GM18499 (cell line): ENCODE data around the gene PAIP1.
A peak's percentile ranks its signal among the peaks of the same experiment; 100 is the strongest.
"Not testable (repeated sequence)": the region's sequence is repeated elsewhere in the genome, so short reads cannot be mapped to it uniquely, and the experiment has no call there.

Source experiments
- ATAC-seq: cut with Tn5 transposase; IDR thresholded peaks from one replicate; pipeline ENCODE4 v1.9.1; 2021; ENCODE audit warnings: moderate number of reproducible peaks; ENCODE audit not compliant: insufficient read depth, unreplicated experiment

PAIP1 gene, protein sequence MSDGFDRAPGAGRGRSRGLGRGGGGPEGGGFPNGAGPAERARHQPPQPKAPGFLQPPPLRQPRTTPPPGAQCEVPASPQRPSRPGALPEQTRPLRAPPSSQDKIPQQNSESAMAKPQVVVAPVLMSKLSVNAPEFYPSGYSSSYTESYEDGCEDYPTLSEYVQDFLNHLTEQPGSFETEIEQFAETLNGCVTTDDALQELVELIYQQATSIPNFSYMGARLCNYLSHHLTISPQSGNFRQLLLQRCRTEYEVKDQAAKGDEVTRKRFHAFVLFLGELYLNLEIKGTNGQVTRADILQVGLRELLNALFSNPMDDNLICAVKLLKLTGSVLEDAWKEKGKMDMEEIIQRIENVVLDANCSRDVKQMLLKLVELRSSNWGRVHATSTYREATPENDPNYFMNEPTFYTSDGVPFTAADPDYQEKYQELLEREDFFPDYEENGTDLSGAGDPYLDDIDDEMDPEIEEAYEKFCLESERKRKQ

DNA sequence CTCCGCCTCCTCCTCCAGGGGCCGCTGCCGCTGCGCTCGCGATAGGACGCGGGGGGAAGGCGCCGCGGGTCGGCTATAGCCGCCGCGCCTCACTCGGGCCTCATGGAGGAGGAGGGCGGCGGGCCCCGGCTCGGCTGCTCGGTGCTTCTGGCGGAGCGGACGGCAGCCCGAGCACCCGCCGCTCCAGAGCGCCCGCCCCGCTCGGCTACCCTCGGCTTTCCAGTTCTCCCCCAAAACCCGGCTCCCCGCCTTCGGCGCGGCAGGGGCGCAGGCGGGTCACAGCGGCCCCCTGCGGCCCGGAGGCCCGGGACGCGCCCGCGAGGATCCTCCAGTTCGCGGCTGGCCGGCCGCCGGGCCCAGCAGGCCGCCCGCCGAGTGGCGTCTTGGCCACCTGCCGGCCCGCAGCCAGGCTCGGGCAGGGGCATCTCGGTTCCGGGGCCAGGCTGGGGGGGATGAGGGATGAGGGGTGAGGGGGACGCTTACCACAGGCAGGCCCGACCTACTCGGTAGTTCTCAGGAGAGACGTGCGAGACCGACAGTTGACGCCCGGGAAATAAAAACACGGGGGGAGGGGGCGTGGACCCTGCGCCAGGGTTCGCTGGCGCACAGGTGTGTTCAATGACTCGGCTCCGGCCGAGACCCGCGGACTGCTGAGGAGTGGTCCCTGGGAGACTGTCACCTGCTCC is at the start of gene PAIP1:
Gene PAIP1, minus strand, starts transcription at position 221 of the 686 bp plus-strand sequence. CDS start 231 bp downstream, outside the sequence.
- ATAC-seq = peak; percentile 72

DNA sequence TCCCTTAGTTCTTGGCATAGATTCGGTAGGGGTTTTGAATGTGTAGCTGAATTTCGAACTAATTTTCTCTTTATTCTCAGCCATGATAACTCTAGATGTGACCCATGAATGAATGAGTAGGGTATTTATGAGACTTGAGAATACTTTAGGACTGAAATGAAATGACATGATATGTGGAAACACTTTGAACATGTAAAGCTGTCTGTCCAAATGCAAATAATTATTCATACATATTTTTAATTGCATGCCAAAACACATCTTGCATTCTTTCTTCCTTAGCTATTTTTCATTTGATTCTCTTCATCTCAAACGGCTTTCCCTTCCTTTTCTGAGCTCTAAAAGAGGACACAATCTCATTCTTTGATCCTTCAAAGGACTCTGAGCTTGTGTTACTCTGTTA is 49.5 kb upstream of the PAIP1 start:
- no peak for ATAC-seq

DNA sequence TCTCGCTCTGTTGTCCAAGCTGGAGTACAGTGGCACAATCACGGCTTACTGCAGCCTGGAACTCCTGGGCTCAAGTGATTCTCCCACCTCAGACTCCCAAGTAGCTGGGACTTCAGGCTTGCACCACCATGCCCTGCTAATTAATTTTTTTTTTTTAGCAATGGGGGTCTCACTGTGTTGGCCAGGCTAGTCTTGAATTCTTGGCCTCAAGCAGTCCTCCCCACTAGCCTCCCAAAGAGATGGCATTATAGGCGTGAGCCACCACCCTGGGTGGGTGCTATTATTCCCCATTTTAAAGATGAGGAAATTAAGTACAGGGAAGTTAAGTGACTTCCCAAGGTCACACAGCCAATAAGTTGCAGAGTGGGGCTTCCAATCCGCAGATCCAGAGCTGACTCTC is 47.8 kb upstream of the PAIP1 start:
- ATAC-seq = no peak

DNA sequence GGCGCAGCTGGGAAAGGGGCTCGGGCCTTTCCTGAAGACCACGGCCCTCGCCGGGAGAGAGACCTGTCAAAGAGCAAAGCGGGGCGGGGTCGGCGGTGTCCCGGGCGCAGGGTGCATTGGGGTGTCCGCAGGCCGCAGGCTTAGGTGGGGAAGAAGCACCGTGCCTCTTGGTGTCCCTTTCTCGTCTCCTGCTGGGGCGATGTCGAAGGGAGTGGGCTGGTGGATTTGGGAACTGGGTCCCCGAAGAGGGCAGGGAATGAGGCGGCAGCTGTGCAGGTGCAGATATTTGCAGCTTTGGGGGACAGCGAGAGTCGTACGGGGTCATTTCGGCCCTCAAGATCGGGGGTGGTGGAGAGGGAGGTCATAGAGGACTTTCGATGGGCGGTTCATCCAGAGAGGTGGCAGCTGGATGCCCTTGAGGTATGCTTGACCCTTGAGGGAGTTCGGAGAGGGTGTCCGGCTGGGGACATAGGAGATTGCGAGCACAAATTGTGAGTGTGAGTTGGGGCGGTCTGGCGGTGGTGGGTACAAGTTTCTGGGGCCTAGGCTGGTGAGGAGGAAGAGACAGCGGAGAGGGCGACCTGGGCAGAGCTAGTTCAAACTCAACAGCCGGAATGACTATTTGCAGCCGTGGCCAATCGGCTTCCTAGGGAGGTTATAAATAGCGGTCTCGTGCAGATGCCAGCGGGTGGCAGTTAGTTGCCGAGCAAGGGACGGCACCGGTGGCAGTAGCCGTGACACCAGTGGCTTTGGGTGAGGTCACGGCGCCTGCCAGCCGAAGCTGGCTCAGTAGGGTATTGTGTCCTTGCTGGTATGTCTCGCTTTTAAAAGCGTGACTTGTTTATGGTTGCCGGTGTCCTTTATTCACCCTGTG is 46.7 kb upstream of the PAIP1 start:
- ATAC-seq = peak; percentile 32

DNA sequence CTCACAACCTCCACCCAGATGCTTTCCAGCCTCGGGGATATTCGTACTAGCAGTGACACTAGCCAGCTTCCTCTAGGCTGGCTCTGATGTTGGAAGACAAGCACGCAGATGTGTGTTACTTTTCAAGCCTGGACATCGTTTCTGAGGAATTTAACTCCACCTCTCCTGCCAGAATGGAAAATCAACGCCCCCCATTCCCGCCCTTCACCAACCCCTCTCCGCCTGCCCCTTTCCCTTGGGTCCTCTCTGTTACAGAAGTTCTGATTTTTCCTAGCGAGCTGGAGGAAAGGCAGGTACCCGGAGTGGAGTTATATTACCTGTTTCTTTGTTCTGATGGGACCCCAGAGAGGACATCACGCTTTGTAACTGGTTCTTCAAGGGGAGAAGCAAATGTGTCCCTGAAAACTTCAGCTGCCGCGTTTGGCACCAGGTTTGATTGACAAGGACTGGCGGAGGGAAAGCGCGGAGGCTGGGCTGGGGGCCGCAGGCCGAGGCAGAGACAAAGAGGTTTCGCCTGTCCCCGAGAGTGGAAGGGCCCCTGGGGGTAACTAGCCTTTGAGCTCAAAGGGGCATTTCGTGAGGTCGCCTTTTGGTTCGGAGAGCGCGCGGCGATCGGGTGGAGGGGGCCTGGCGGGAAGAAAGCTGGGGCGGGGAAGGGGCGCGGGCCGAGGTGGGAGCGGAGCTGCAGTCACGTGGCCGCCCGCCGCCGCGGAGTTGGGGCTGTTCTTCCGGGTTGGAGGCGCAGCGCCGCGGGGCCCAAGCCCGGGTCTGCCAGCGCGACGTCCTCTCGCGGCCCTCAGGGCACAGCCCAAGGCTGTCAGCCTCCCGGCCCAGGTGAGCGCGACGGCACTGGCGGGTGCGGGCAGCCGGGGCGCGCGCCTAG is 45.8 kb upstream of the PAIP1 start, which contains the start of gene NNT:
Gene NNT, plus strand, starts transcription at position 720 of the 883 bp plus-strand sequence. CDS start 6,016 bp downstream, outside the sequence.
- peak; percentile 45 for ATAC-seq

DNA sequence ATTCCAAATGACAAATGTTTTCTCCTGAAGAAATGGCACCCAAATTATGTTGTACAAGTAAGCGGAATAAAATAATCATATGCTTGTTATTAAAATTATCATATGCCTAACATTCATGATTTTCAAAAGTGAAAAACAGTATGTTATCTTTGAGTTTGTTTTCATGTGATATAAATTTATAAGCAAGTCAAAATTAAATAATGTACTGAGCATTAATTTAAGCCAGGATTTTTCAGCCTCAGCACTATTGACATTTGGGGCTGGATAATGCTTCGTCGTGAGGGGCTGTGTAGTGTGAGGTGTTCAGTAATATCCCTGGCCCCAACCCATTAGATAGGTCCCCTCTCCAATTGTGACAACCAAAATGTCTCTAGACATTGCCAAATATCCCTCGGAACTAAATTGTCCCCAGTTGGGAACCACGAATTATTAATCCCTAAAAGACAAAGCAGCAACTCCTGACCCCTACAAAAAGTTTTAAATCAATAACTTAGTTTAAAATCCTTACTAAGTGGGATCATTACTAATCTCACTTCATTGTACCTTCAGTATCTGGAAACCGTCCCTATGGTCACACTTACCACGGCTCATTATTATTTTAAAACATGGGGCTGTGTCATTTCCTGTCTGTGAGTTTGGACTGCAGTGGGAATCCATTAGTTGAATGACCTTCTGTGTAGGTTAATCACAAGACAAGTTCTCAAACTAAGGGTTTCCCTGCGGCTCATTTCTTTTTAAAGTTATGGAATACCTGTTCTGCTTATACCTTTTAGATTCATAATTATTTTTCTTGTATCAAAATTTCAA is 44.8 kb upstream of the PAIP1 start:
- ATAC-seq = peak; percentile 35

DNA sequence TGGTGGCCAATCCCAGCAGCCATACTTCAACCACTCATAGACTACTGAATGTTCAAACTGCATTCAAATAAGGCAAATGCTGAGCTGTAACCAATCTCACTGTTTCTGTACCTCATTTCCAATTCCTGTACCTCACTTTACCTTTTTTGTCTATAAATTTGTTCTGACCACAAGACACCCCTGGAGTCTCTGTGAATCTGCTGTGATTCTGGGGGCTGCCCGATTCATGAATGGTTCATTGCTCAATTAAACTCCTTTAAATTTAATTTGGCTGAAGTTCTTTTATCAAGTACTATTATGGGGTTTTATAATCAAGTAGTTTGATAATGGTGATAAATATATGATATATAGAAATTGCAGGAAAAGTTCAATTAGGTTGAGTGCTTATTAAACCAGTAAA is 42.0 kb upstream of the PAIP1 start:
- ATAC-seq = not testable (repeated sequence)

DNA sequence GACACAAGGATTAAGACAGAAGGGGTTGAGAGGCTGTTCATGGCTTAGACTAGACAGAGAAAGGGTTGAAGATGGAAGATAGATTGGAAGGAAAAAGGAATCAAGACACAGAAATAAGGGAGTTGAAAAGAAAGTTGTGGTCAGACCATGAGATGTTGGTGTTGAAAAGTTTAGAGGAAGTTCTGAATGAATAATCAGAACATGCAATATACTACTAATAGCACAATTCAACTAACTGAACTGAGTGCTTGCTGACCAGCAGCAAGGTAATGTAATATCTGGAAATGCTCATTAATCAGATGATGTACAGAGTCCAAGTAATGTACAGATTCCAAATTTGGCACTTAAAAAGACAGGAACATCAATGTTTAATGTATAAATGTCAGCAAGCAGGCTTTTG is 35.5 kb upstream of the PAIP1 start:
- ATAC-seq = peak; percentile 48

DNA sequence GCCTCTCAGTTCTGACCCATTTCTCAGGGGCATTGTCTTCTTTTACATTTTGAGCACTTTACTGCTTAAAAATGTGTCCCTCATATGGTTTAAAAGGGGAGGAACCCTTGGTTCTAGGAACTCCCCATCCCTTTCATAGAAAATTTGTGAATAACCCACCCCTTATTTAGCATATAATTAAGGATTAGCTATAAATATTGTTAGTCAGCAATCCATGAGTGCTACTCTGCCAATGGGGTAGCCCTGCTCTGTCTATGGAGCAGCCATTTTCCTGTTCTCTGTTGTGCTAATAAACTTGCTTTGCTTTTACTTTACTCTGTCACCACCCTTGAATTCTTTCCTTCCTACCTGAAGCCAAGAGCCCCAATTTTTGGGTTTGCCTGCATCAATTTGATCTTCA is 33.8 kb upstream of the PAIP1 start:
- ATAC-seq = no peak

DNA sequence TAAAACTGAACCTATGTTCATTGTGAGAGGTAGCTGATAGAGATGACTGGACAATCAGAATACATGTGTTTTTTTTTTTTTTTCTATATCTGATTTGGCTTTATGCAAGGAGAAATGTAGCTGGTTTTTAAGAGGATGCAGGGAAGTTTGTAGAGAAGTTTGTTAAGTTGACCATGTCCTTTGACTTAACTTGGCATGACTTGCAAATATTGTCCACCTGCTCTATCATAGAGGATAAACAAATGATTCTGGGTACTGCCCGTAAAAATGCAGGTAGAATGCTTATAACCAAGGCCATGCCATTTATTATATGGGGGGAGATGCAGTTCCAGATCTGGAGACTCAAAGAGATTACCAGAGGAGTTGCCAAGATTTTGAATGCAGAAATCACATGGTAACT is 32.4 kb upstream of the PAIP1 start:
- no peak for ATAC-seq

DNA sequence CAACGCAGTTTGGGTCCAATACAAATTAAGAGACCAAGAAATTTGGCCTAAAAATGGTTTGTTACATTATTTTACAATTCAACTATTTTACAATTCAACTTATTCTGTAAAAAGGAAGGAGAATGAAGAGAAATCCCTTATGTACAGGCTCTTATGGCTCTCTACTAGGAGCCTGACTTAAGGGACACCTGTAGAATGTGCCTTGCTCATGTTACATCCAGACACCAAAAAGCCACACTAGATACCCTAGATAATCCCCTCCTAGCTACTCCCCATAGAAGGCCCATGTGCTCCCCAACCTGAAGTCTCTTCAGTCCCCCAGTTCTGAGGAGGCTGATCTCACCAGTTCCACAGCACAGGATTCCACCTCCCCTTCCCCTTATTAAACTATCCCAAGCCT is 32.0 kb upstream of the PAIP1 start:
- ATAC-seq = no peak

DNA sequence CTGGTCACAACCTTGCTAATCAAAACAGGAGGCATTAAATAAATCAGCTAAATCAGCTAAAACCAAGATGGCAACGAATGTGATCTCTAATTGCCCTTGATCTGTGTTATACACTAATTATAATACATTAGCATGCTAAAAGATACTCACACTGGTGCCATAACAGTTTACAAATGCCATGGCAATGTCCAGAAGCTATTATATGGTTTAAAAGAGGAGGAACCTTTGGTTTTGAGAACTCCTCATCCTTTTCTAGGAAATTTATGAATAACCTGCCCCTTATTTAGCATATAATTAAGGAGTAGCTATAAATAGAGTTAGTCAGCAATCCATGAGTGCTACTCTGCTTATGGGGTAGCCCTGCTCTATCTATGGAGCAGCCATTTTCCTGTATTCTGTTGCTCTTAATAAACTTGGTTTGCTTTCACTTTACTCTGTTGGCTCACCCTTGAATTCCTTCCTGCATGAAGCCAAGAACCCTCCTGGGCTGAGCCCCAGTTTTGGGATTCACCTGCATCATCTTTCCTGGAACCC is 27.4 kb upstream of the PAIP1 start:
- ATAC-seq = no peak

DNA sequence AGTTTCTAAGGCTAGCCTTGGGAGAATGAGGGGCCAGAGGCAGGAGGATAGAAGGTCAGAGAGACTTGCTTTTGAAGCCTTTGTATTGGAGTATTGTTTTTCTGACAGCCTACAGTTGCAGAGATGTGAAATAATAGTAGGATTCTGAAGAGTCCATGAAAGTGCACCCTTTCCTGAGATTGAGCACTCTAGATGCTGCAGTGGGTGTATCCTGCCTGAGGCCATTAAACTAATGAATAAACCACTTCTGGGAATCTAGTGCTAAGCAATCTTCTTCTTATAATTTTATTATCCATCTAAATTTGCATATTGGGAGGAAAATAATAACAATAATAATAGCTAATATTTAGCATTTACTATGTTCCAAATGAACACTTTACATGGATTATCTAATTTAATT is 26.8 kb upstream of the PAIP1 start:
- ATAC-seq = no peak

DNA sequence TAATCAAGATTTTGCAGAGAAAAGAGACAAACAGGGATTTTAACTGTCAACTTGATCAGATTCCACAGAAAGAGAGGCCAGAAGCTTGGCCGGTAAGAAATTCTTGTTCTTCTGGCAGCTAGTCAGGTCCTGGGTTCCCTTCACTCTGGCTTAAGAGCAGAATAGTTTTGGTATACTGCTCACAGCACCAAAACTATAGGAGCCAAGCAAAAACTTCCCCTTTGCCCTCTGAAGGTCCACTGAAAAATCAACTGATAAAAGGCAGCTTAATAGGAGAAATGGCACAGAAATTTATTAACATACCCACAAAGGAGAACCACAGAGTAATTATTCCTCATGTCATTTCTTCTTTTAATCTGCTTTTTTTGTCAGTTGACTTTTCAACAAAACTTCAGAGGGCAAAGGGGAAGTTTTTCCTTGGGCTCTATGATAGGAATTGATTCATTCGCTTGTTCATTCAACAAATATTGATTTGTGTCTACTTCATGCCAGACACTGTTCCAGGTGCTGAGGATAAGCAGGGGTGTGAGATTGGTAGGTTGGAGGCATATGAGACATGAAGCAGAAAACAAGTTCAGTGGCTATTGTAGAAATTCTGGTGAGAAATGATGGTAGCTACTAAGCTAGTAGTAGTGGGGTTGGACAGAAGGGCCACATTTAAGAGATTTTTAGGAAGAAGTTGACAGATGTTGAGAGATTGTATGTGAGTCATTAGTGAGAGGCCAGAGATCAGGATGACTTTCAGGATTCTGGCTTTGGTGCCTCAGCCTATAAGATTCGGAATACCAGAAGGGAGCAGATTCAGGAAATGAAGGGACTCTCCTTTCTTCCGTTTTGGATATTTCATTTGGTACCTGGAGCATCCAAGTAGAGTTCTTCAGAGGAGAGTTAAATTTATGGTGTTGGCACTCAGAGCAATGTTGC is 25.5 kb upstream of the PAIP1 start:
- no peak for ATAC-seq

DNA sequence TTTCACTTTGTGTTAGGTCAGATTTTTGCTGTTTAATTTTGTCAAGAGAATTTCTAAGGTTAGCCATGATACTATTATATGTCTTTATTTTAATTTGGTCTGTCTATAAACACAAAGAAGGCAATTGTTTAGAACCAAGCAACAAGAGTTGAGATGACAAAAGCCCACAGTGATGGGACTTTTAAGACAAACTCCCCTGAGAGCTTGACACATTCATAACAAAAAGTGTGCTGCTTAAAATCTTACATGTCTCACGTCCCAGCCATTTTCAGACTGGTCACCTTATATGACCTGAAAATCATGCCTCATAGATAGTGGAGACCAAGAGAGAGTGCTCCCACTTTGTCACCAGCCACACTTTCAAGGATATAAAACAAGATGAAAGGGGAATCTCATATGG is 24.5 kb upstream of the PAIP1 start:
- no peak for ATAC-seq

DNA sequence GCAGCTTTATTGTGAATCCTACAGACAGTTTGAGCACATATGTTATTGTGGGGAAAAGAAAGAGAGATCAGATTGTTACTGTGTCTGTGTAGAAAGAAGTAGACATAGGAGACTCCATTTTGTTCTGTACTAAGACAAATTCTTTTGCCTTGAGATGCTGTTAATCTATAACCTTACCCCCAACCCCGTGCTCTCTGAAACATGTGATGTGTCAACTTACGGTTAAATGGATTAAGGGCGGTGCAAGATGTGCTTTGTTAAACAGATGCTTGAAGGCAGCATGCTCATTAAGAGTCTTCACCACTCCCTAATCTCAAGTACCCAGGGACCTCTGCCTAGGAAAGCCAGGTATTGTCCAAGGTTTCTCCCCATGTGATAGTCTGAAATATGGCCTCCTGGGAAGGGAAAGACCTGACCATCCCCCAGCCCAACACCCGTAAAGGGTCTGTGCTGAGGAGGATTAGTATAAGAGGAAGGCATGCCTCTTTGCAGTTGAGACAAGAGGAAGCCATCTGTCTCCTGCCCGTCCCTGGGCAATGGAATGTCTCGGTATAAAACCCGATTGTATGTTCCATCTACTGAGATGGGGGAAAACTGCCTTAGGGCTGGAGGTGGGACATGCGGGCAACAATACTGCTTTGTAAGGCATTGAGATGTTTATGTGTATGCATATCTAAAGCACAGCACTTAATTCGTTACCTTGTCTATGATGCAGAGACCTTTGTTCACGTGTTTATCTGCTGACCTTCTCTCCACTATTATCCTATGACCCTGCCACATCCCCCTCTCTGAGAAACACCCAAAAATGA is 23.7 kb upstream of the PAIP1 start:
- ATAC-seq = not testable (repeated sequence)

DNA sequence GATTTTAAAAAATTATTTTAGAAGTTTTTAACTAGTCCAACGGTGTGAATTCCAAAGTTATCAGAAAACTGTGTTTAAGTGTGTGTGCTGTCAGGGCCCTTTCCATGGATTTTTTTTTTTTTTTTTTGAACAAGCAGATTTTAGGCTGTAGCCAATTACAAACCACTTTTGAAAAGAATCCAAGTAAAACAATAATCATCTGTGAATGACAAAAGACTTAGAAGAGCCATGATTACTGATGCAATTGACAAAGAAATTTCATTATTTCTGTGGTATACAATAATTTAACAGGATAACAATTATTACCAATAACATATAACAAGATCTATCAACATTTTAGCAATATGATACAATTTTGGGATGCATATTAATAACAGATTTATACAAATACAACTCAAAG is 16.2 kb upstream of the PAIP1 start:
- ATAC-seq = no peak
